SK-N-SH treated with all-trans-retinoic acid at 6 μM for 48 hours (cell line): ENCODE data around the gene IL4R.

Experiments
- ATAC-seq: fragments of 200-7000 bp; cut with Tn5 transposase; 3 replicates; pipeline ENCODE4 v1.9.1; 2020; ENCODE audit warnings: mild to moderate bottlenecking, moderate library complexity
- BACH2 ChIP-seq: fragments of 250-450 bp; sonication (Bioruptor Pico); IDR thresholded peaks from 2 replicates; pipeline ENCODE4 v1.9.0; 2021; ENCODE audit warnings: mild to moderate bottlenecking, borderline replicate concordance
- CSDC2 ChIP-seq: fragments of 250-450 bp; sonication (Bioruptor Pico); IDR thresholded peaks from 2 replicates; pipeline ENCODE4 v1.5.0; 2020; ENCODE audit warnings: mild to moderate bottlenecking, moderate library complexity
- CSRNP3 ChIP-seq: fragments of 250-450 bp; sonication (Bioruptor Pico); IDR thresholded peaks from 2 replicates; pipeline ENCODE4 v1.5.1; 2021; ENCODE audit warnings: mild to moderate bottlenecking, moderate library complexity
- GLIS3 ChIP-seq: fragments of 250-450 bp; sonication (Bioruptor Pico); IDR thresholded peaks from 2 replicates; pipeline ENCODE4 v1.5.0; 2020; ENCODE audit warnings: mild to moderate bottlenecking, moderate library complexity
- ISL1 ChIP-seq: fragments of 250-450 bp; sonication (Bioruptor Pico); IDR thresholded peaks from 2 replicates; pipeline ENCODE4 v2.1.2; 2022; ENCODE audit warnings: mild to moderate bottlenecking, moderate library complexity
- OSR1 ChIP-seq: fragments of 250-450 bp; sonication (Bioruptor Pico); IDR thresholded peaks from 2 replicates; pipeline ENCODE4 v1.8.0; 2022; ENCODE audit warnings: moderate library complexity, mild to moderate bottlenecking, inconsistent platforms
- PPARA ChIP-seq: fragments of 250-450 bp; sonication (Bioruptor Pico); IDR thresholded peaks from 2 replicates; pipeline ENCODE4 v1.5.0; 2020; ENCODE audit warnings: mild to moderate bottlenecking, borderline replicate concordance
- RARB ChIP-seq: fragments of 250-450 bp; sonication (Bioruptor Pico); IDR thresholded peaks from 2 replicates; pipeline ENCODE4 v1.8.0; 2021; ENCODE audit warnings: mild to moderate bottlenecking, moderate library complexity
- SNAI2 ChIP-seq: fragments of 250-450 bp; sonication (Bioruptor Pico); IDR thresholded peaks from 2 replicates; pipeline ENCODE4 v1.5.0; 2020; ENCODE audit warnings: mild to moderate bottlenecking, moderate library complexity
- TCF4 ChIP-seq: fragments of 250-450 bp; sonication (Bioruptor Pico); IDR thresholded peaks from 2 replicates; pipeline ENCODE4 v1.8.0; 2021; ENCODE audit warnings: mild to moderate bottlenecking, moderate library complexity, borderline replicate concordance
- TOX ChIP-seq: fragments of 250-450 bp; sonication (Bioruptor Pico); IDR thresholded peaks from 2 replicates; pipeline ENCODE4 v1.8.0; 2021; ENCODE audit warnings: mild to moderate bottlenecking, moderate library complexity, borderline replicate concordance
- ZFP30 ChIP-seq: fragments of 450-650 bp; formaldehyde crosslinking; IDR thresholded peaks from 2 replicates; pipeline ENCODE4 v1.5.0; 2022; ENCODE audit warnings: mild to moderate bottlenecking, moderate library complexity
- ZNF70 ChIP-seq: fragments of 450-650 bp; formaldehyde crosslinking; IDR thresholded peaks from 2 replicates; pipeline ENCODE4 v1.5.0; 2020; ENCODE audit warnings: mild to moderate bottlenecking, moderate library complexity
- ZNF8 ChIP-seq: fragments of 450-650 bp; formaldehyde crosslinking; IDR thresholded peaks from 2 replicates; pipeline ENCODE4 v1.5.0; 2020; ENCODE audit warnings: mild to moderate bottlenecking, moderate library complexity
- TF ChIP-seq, protein P1 (sequence below): fragments of 250-450 bp; sonication (Bioruptor Pico); IDR thresholded peaks from 2 replicates; pipeline ENCODE4 v1.8.0; 2020; ENCODE audit warnings: mild to moderate bottlenecking, moderate library complexity, borderline replicate concordance

Gene IL4R

GRCh38 chr16:27399969-27400368 lies 86.2 kb downstream of the IL4R start (continued):
- TF ChIP-seq, protein P1, sequence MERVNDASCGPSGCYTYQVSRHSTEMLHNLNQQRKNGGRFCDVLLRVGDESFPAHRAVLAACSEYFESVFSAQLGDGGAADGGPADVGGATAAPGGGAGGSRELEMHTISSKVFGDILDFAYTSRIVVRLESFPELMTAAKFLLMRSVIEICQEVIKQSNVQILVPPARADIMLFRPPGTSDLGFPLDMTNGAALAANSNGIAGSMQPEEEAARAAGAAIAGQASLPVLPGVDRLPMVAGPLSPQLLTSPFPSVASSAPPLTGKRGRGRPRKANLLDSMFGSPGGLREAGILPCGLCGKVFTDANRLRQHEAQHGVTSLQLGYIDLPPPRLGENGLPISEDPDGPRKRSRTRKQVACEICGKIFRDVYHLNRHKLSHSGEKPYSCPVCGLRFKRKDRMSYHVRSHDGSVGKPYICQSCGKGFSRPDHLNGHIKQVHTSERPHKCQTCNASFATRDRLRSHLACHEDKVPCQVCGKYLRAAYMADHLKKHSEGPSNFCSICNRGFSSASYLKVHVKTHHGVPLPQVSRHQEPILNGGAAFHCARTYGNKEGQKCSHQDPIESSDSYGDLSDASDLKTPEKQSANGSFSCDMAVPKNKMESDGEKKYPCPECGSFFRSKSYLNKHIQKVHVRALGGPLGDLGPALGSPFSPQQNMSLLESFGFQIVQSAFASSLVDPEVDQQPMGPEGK (CRISPR knock-in tag), result no peak
- TF ChIP-seq CSDC2 (no peak), SNAI2 (CRISPR knock-in tag) (no peak), ISL1 (CRISPR knock-in tag) (no peak)

DNA sequence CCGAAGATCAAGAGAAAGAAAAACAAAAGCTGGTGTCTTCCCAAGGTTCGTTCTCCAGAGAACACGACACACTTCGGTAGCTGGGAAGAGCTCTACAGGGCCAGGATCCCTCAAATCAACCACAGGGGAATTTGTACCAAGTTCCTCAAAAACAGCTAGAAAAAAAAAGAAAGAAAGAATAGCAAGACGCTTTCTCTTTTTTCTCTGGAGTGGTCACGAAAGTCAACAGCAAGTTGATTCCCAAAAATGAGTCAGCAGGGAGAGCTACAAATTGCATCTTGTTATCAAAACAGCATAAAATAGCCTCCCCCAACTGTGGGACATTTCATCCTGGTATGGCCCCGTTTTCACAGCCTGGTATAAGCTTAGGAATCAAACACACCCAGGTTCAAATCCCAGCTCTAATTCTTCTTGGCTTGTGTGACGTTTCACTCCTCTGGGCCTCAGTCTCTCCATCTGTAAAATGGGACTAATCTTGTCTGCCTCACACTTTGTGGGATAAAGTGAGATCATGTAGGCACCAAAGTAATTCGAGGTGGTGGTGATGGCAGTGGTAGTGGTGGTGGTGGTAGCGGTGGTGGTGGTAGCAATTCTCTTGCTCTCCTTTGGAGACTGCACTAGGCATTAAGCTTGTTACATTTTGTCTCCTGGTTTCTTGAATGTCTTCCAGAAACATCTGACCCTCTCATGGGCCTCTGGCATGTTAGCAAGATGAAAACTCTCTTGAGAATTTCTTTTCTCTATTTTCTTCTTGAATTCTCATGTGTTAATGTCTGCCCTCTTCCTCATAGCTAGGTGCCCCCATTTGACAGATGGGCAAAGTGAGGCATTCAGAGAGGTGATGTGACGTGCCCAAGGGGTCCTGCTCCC lies 87.2 kb downstream of the IL4R start:
- ATAC-seq, result no peak; the same call in 2 of the 3 replicates
- TF ChIP-seq CSRNP3 (CRISPR knock-in tag), result no peak
- no peak for TF ChIP-seq ZNF8
- TF ChIP-seq, protein P1 (CRISPR knock-in tag), result no peak
- no peak for TF ChIP-seq BACH2
- TF ChIP-seq ZNF70 (CRISPR knock-in tag), result no peak

GRCh38 chr16:27401768-27402568 lies 88.2 kb downstream of the IL4R start, which contains the start of gene IL21R:
Gene IL21R (plus strand): TSS chr16:27402174. CDS start chr16:27430072, 27,898 bp downstream.
- TF ChIP-seq TOX (CRISPR knock-in tag) (no peak), ZNF70 (CRISPR knock-in tag) (no peak), OSR1 (no peak), TCF4 (CRISPR knock-in tag) (no peak), SNAI2 (CRISPR knock-in tag) (no peak), RARB (no peak), CSRNP3 (CRISPR knock-in tag) (no peak), GLIS3 (CRISPR knock-in tag) (no peak), CSDC2 (no peak), ZFP30 (no peak)
- TF ChIP-seq, protein P1 (CRISPR knock-in tag), result no peak

DNA sequence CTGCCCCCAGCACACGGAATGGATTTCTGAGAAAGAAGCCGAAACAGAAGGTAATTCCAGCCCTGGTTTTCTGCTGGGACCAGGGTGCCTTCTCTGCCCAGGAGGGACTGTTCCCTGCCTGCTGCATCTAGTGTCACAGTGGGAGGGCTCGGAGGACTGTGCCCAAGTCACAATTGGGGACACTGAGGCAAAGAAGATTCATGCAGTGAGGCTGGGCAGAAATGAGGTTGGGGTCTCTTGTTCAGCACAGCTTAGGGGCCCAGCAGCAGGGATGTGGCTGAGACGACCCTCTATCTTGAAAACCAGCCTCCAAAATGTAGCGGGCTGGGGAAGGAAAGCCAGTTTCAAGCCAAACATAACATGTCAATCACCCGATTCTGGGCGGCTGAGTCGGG lies 88.8 kb downstream of the IL4R start:
- TF ChIP-seq OSR1 (no peak), PPARA (CRISPR knock-in tag) (no peak), CSDC2 (no peak)
- TF ChIP-seq, protein P1 (CRISPR knock-in tag), result no peak
- TF ChIP-seq, all 23 proteins: peak for 0

More at GRCh38 chr16:27401768-27402568, 88.2 kb downstream of the IL4R start, which contains the start of gene IL21R:
- peak; percentile 64 for ATAC-seq

More for the DNA sequence above, 88.8 kb downstream of the IL4R start:
- ATAC-seq, result no peak
